HG02588 (cell line): Measurements from ENCODE around the gene TOR2A.

ENCODE experiments used
- ATAC-seq: cut with Tn5 transposase; IDR thresholded peaks from one replicate; pipeline ENCODE4 v1.9.1; 2021; ENCODE audit warnings: mild to moderate bottlenecking, moderate library complexity; ENCODE audit not compliant: unreplicated experiment

Gene TOR2A

DNA sequence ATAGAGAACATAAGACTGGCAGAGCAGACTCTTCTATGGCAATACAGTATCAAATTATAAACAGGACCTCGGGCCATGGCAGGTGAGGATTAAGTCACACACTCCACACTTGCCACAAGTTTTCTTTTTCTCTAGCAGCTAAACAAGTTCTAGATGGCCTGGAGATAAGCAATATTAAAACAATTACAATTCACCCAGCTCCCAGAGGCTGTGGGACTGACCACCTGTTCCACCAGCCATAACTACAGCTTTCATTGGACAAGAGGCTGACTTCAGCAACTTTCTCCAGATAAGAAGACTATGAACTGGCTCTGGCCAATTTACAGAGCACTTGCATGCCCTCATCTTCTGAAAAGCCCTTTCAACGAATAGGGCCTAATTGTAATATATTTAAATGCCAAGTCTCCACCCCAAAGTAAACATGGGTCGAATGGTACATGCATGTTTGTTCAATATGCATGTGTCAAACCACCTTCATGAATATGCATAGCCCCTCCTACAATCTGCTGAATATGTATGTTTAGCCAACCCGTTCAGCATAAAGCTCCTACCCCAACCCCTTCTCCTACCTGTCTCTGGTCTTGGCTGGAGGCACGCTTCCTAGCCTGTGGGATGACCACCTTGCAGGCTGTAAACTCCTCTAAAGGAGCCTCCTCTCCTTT lies 34.4 kb downstream of the TOR2A start:
- no peak for ATAC-seq

DNA sequence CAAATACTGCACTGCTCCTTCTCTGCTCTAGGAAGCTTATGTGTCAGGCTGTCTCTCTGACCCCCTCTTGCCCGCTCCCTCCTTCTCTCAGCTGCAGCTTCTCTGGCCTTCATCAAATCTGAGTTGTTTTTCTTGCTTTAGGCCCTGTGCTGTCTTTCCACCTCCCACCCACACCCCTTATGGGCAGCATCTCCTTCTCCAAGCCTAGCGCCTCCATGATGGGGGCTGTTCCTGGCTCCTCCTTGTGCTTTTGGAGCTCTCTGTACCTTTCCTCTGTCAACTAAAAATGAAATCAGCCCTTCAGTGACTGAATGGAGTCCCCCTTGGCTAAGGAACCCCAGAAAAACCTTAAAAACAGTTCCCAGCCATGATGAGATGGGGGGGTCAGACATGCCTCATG lies 35.0 kb downstream of the TOR2A start:
- ATAC-seq = no peak

GRCh38 chr9:127698985-127699670 lies 36.0 kb downstream of the TOR2A start:
- ATAC-seq = peak; percentile 83

DNA sequence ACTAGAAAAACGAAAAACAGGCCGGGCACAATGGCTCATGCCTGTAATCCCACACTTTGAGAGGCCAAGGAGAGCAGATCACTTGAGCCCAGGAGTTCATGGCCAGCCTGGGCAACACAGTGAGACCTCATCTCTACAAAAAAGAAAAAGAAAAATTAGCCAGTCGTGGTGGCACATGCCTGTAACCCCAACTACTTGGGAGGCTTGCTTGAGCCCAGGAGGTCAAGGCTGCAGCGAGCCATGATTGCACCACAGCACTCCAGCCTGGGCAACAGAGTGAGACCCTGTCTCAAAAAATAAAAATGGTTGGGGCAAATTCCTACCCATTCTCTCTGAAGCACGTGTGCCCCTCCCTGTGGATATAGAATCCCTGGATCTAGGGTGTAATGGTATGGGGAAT lies 36.7 kb downstream of the TOR2A start:
- ATAC-seq = no peak

GRCh38 chr9:127697575-127697974 lies 37.5 kb downstream of the TOR2A start:
- ATAC-seq = no peak

DNA sequence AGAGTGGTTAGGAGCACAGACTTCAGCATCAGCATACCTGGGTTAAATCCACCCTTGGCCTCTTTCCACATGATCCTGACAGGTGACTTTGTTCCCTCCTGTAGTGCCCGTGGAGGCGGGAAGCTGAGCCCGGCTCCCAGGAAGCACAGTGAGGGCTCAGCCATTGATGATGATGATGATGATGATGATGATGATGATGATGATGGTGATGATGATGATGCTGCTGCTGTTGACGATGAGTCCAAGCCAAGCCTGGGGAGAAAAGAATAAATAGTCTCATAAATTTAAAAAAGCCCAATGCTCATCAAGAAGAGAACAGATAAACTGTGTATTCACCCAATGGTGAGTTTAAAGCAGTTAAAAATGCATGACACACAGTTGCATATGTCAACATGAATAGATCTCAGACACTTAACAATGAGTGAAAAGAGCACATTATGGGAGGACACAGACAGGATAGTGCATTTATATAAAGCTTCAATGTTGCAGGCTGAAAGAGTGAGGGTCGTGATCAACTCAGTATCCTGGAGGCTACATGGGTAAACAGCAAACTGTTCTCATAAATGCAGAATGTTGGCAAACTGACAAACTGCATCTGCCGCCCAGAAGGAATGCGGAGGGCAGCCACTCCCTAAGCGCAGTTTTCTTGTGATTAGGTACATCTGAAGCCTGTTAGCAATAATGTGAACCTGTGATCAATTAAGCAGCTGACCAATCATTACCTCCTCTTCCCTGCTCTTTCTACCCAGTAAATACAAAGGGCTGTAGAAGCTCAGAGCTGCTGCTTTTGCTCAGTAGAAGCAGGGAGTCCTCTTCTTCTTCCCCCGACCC lies 40.0 kb downstream of the TOR2A start:
- ATAC-seq = no peak

- no peak for ATAC-seq
Measured at GRCh38 chr9:127693697-127694096, 41.4 kb downstream of the TOR2A start.

- no peak for ATAC-seq
Measured at GRCh38 chr9:127693143-127693542, 42.0 kb downstream of the TOR2A start.

GRCh38 chr9:127692071-127692470 lies 43.0 kb downstream of the TOR2A start:
- no peak for ATAC-seq

DNA sequence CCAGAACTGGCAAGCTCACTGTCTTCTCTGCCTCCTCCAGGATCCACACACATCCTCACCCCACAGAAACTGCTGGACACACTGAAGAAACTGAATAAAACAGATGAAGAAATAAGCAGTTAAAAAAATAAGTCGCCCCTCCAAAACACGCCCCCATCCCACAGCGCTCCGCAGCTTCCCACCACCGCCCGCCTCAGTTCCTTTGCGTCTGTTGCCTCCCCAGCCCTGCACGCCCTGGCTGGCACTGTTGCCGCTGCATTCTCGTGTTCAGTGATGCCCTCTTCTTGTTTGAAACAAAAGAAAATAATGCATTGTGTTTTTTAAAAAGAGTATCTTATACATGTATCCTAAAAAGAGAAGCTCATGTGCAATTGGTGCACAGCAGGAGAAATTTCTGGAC lies 44.4 kb downstream of the TOR2A start:
- ATAC-seq = no peak

GRCh38 chr9:127689329-127690000 lies 45.6 kb downstream of the TOR2A start:
- ATAC-seq = no peak

- no peak for ATAC-seq
Measured at GRCh38 chr9:127686461-127687393, 48.4 kb downstream of the TOR2A start.

- no peak for ATAC-seq
Measured at GRCh38 chr9:127684576-127684975, 50.5 kb downstream of the TOR2A start.

DNA sequence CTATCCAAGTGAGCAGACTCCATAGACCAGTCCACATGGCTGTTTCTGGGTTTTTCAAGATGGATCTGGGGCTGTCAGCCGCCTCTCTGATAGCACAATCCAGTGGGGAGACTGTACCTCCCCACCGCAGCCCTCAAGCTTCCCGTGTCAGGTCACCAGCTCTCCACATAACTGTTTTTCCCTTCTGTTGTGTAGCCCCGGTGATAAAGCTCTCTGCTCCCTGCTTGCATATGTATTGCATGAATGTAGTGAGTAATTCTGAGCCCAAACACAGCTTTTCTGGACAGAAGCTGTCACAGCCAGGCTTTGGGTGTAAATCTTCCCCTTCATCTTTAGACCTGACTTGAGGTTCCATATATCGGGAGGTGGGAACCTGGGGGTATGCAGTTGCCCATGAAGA lies 51.4 kb downstream of the TOR2A start:
- no peak for ATAC-seq

GRCh38 chr9:127682351-127683136 lies 52.5 kb downstream of the TOR2A start:
- ATAC-seq = no peak
